ENCODE results near the gene LRRC7. TPM values are rescaled to one million over a fixed set of nuclear protein-coding genes. Genes with fewer than 3 reads are reported as not detected.

The LRRC7 gene
- total and polyA plus RNA-seq, 2 experiments from 2014 or later: 1.2 TPM; not detected in 1

- H3K4me1 Mint-ChIP-seq: no peaks in the 10 kb centered on the region
- Histone ChIP-seq H2AFZ (no peak overlapping the region), H3F3A (replicated peaks; ENCODE audit: low read depth) (no peaks in the 10 kb centered on the region), H3K36me3 (ENCODE audit: insufficient read depth) (no peaks in the 10 kb centered on the region), H3K9me2 (ENCODE audit: insufficient read depth) (no peaks in the 10 kb centered on the region), H3K4me3 (no peak overlapping the region), H3K27ac (ENCODE audit: low read depth) (no peak overlapping the region), H4K20me1 (replicated peaks; ENCODE audit: insufficient read depth) (no peaks in the 10 kb centered on the region), H3K4me1 (ENCODE audit: insufficient read depth) (no peaks in the 10 kb centered on the region), H3K4me2 (no peak overlapping the region), H3K79me2 (replicated peaks; ENCODE audit: insufficient read depth) (no peaks in the 10 kb centered on the region), H3K27me3 (ENCODE audit: insufficient read depth) (no peaks in the 10 kb centered on the region)
- no peaks in the 10 kb centered on the region for H3K27me3 Mint-ChIP-seq (ENCODE audit: insufficient read depth, low read depth, poor library complexity)
- ATAC-seq (no peak), DNase-seq (ENCODE audit: low spot score) (no peak)
- TF ChIP-seq, protein P1, sequence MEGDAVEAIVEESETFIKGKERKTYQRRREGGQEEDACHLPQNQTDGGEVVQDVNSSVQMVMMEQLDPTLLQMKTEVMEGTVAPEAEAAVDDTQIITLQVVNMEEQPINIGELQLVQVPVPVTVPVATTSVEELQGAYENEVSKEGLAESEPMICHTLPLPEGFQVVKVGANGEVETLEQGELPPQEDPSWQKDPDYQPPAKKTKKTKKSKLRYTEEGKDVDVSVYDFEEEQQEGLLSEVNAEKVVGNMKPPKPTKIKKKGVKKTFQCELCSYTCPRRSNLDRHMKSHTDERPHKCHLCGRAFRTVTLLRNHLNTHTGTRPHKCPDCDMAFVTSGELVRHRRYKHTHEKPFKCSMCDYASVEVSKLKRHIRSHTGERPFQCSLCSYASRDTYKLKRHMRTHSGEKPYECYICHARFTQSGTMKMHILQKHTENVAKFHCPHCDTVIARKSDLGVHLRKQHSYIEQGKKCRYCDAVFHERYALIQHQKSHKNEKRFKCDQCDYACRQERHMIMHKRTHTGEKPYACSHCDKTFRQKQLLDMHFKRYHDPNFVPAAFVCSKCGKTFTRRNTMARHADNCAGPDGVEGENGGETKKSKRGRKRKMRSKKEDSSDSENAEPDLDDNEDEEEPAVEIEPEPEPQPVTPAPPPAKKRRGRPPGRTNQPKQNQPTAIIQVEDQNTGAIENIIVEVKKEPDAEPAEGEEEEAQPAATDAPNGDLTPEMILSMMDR (conservative IDR thresholded peaks at IDR 0.05; ENCODE audit: low read depth in 2 of 2): no peak
- no peak for TF ChIP-seq NANOG (IDR thresholded peaks at IDR 0.05; ENCODE audit: borderline replicate concordance)
- no peak for TF ChIP-seq ETS1 (IDR thresholded peaks at IDR 0.05)
- no peak for TF ChIP-seq POLR2AphosphoS5 (IDR thresholded peaks at IDR 0.05; ENCODE audit: low read depth)
- no peak for TF ChIP-seq ZNF462 (CRISPR knock-in tag; IDR thresholded peaks at IDR 0.05)
- no peak for TF ChIP-seq JUNB (IDR thresholded peaks at IDR 0.05; ENCODE audit: unreplicated experiment)
- no peak for TF ChIP-seq CREB1 (CRISPR knock-in tag; IDR thresholded peaks at IDR 0.05; ENCODE audit: low read depth)
- TF ChIP-seq STAT1 (IDR thresholded peaks at IDR 0.05; ENCODE audit: unreplicated experiment): no peak
- TF ChIP-seq EZH2phosphoT487 (IDR thresholded peaks at IDR 0.05; ENCODE audit: unreplicated experiment): no peak
- TF ChIP-seq EZH2 (IDR thresholded peaks at IDR 0.05; ENCODE audit: low read depth, unreplicated experiment): no peak
- no peak for TF ChIP-seq ZNF114 (CRISPR knock-in tag; IDR thresholded peaks at IDR 0.05)
- TF ChIP-seq ZNF331 (CRISPR knock-in tag; IDR thresholded peaks at IDR 0.05; ENCODE audit: low read depth): no peak
- no peak for TF ChIP-seq REST (IDR thresholded peaks at IDR 0.05; ENCODE audit: unreplicated experiment)
- no peak overlapping the region for H3K27ac Mint-ChIP-seq
- H3K9me3 Mint-ChIP-seq: no peaks in the 10 kb centered on the region
- H3K4me3 Mint-ChIP-seq: no peak overlapping the region
- no peaks in the 10 kb centered on the region for H3K36me3 Mint-ChIP-seq (ENCODE audit: low read depth)
Measured at GRCh38 chr1:70084314-70084915, 516.7 kb downstream of the LRRC7 start.
